SK-N-SH treated with all-trans-retinoic acid at 6 μM for 48 hours (cell line): ENCODE measurements around the gene FBXO48.

Source experiments
- ATAC-seq: fragments of 200-7000 bp; cut with Tn5 transposase; 3 replicates; pipeline ENCODE4 v1.9.1; 2020; ENCODE audit warnings: mild to moderate bottlenecking, moderate library complexity
- BACH2 ChIP-seq: fragments of 250-450 bp; sonication (Bioruptor Pico); IDR thresholded peaks from 2 replicates; pipeline ENCODE4 v1.9.0; 2021; ENCODE audit warnings: mild to moderate bottlenecking, borderline replicate concordance
- CREB5 ChIP-seq: fragments of 250-450 bp; sonication (Bioruptor Pico); IDR thresholded peaks from 2 replicates; pipeline ENCODE4 v1.5.1; 2020; ENCODE audit warnings: low read depth, mild to moderate bottlenecking, moderate library complexity
- CSDC2 ChIP-seq: fragments of 250-450 bp; sonication (Bioruptor Pico); IDR thresholded peaks from 2 replicates; pipeline ENCODE4 v1.5.0; 2020; ENCODE audit warnings: mild to moderate bottlenecking, moderate library complexity
- CSRNP3 ChIP-seq: fragments of 250-450 bp; sonication (Bioruptor Pico); IDR thresholded peaks from 2 replicates; pipeline ENCODE4 v1.5.1; 2021; ENCODE audit warnings: mild to moderate bottlenecking, moderate library complexity
- ESRRG ChIP-seq: fragments of 250-450 bp; sonication (Bioruptor Pico); IDR thresholded peaks from 2 replicates; pipeline ENCODE4 v1.6.1; 2021; ENCODE audit warnings: mild to moderate bottlenecking
- GLIS3 ChIP-seq: fragments of 250-450 bp; sonication (Bioruptor Pico); IDR thresholded peaks from 2 replicates; pipeline ENCODE4 v1.5.0; 2020; ENCODE audit warnings: mild to moderate bottlenecking, moderate library complexity
- ISL1 ChIP-seq: fragments of 250-450 bp; sonication (Bioruptor Pico); IDR thresholded peaks from 2 replicates; pipeline ENCODE4 v2.1.2; 2022; ENCODE audit warnings: mild to moderate bottlenecking, moderate library complexity
- OSR1 ChIP-seq: fragments of 250-450 bp; sonication (Bioruptor Pico); IDR thresholded peaks from 2 replicates; pipeline ENCODE4 v1.8.0; 2022; ENCODE audit warnings: moderate library complexity, mild to moderate bottlenecking, inconsistent platforms
- PATZ1 ChIP-seq: fragments of 250-450 bp; sonication (Bioruptor Pico); IDR thresholded peaks from 2 replicates; pipeline ENCODE4 v1.8.0; 2020; ENCODE audit warnings: mild to moderate bottlenecking, moderate library complexity, borderline replicate concordance
- PPARA ChIP-seq: fragments of 250-450 bp; sonication (Bioruptor Pico); IDR thresholded peaks from 2 replicates; pipeline ENCODE4 v1.5.0; 2020; ENCODE audit warnings: mild to moderate bottlenecking, borderline replicate concordance
- RARB ChIP-seq: fragments of 250-450 bp; sonication (Bioruptor Pico); IDR thresholded peaks from 2 replicates; pipeline ENCODE4 v1.8.0; 2021; ENCODE audit warnings: mild to moderate bottlenecking, moderate library complexity
- SNAI2 ChIP-seq: fragments of 250-450 bp; sonication (Bioruptor Pico); IDR thresholded peaks from 2 replicates; pipeline ENCODE4 v1.5.0; 2020; ENCODE audit warnings: mild to moderate bottlenecking, moderate library complexity
- TCF4 ChIP-seq: fragments of 250-450 bp; sonication (Bioruptor Pico); IDR thresholded peaks from 2 replicates; pipeline ENCODE4 v1.8.0; 2021; ENCODE audit warnings: mild to moderate bottlenecking, moderate library complexity, borderline replicate concordance
- TOX ChIP-seq: fragments of 250-450 bp; sonication (Bioruptor Pico); IDR thresholded peaks from 2 replicates; pipeline ENCODE4 v1.8.0; 2021; ENCODE audit warnings: mild to moderate bottlenecking, moderate library complexity, borderline replicate concordance
- TSHZ2 ChIP-seq: fragments of 250-450 bp; sonication (Bioruptor Pico); IDR thresholded peaks from 2 replicates; pipeline ENCODE4 v1.5.0; 2020; ENCODE audit warnings: mild to moderate bottlenecking, moderate library complexity
- ZC3H10 ChIP-seq: fragments of 250-450 bp; sonication (Bioruptor Pico); IDR thresholded peaks from 2 replicates; pipeline ENCODE4 v1.5.1; 2021; ENCODE audit warnings: mild to moderate bottlenecking, moderate library complexity
- ZFP3 ChIP-seq: fragments of 250-450 bp; sonication (Bioruptor Pico); IDR thresholded peaks from 2 replicates; pipeline ENCODE4 v1.5.0; 2020; ENCODE audit warnings: mild to moderate bottlenecking, moderate library complexity
- ZFP30 ChIP-seq: fragments of 450-650 bp; formaldehyde crosslinking; IDR thresholded peaks from 2 replicates; pipeline ENCODE4 v1.5.0; 2022; ENCODE audit warnings: mild to moderate bottlenecking, moderate library complexity
- ZNF565 ChIP-seq: fragments of 450-650 bp; formaldehyde crosslinking; conservative IDR thresholded peaks from 2 replicates; pipeline ENCODE4 v1.5.0; 2020; ENCODE audit warnings: low read depth, mild to moderate bottlenecking, moderate library complexity
- ZNF70 ChIP-seq: fragments of 450-650 bp; formaldehyde crosslinking; IDR thresholded peaks from 2 replicates; pipeline ENCODE4 v1.5.0; 2020; ENCODE audit warnings: mild to moderate bottlenecking, moderate library complexity
- ZNF8 ChIP-seq: fragments of 450-650 bp; formaldehyde crosslinking; IDR thresholded peaks from 2 replicates; pipeline ENCODE4 v1.5.0; 2020; ENCODE audit warnings: mild to moderate bottlenecking, moderate library complexity
- TF ChIP-seq, protein P1 (sequence below): fragments of 250-450 bp; sonication (Bioruptor Pico); IDR thresholded peaks from 2 replicates; pipeline ENCODE4 v1.8.0; 2021; ENCODE audit warnings: low read depth, mild to moderate bottlenecking, moderate library complexity, borderline replicate concordance

Gene FBXO48

DNA sequence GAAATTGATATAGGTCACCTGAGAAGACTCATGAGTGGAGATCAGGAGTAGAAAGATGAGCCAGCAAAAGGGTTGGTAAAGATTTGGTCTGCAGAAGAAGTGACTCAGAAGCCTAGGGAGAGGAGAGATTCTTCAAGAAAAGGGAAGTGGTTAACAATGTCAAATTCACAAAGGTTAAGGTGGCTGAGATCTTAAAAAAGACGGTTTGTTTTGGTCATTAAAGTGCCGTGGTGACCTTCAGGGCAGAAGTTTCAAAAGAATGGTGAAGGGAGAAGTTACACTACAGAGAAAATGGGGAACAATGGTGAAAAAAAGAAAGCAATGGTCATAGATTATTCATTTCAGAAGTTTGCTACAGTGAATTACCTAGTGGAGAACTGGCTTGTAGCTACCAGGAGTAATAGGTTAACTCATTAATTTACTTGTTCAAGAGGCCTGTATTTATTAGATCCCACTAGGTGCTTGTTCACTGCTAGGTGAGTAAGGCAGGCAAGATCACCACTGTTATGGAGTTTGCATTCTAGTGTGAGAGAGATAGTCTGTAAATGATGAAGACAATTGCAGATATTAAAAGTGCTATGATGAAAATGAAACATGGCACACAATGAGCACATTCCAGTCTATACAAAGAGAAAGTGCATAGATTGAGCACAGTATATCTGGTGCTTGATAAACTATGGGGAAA is 43.0 kb downstream of the FBXO48 start:
- no peak for ATAC-seq

GRCh38 chr2:68420254-68420910 is 46.7 kb downstream of the FBXO48 start:
- no peak for TF ChIP-seq ZFP30 (CRISPR knock-in tag)
- no peak for TF ChIP-seq TOX (CRISPR knock-in tag)
- no peak for TF ChIP-seq CSDC2 (CRISPR knock-in tag)
- TF ChIP-seq SNAI2 (CRISPR knock-in tag) = no peak
- no peak for TF ChIP-seq PPARA (CRISPR knock-in tag)
- no peak for TF ChIP-seq RARB (CRISPR knock-in tag)
- TF ChIP-seq OSR1 (CRISPR knock-in tag) = no peak
- no peak for TF ChIP-seq ISL1 (CRISPR knock-in tag)
- TF ChIP-seq ZNF8 (CRISPR knock-in tag) = no peak
- no peak for TF ChIP-seq ZFP3 (CRISPR knock-in tag)
- no peak for TF ChIP-seq ZNF565
- TF ChIP-seq TSHZ2 = no peak
- TF ChIP-seq, protein P1, sequence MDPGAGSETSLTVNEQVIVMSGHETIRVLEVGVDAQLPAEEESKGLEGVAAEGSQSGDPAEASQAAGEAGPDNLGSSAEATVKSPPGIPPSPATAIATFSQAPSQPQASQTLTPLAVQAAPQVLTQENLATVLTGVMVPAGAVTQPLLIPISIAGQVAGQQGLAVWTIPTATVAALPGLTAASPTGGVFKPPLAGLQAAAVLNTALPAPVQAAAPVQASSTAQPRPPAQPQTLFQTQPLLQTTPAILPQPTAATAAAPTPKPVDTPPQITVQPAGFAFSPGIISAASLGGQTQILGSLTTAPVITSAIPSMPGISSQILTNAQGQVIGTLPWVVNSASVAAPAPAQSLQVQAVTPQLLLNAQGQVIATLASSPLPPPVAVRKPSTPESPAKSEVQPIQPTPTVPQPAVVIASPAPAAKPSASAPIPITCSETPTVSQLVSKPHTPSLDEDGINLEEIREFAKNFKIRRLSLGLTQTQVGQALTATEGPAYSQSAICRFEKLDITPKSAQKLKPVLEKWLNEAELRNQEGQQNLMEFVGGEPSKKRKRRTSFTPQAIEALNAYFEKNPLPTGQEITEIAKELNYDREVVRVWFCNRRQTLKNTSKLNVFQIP (CRISPR knock-in tag) = no peak
- TF ChIP-seq TCF4 (CRISPR knock-in tag) = no peak
- TF ChIP-seq PATZ1 (CRISPR knock-in tag) = no peak
- no peak for TF ChIP-seq ZNF70
- ATAC-seq = no peak

More for the DNA sequence above, 43.0 kb downstream of the FBXO48 start:
- TF ChIP-seq ZC3H10 (CRISPR knock-in tag) = no peak
- no peak for TF ChIP-seq ESRRG (CRISPR knock-in tag)
- no peak for TF ChIP-seq BACH2 (CRISPR knock-in tag)
- no peak for TF ChIP-seq ZNF8 (CRISPR knock-in tag)

DNA sequence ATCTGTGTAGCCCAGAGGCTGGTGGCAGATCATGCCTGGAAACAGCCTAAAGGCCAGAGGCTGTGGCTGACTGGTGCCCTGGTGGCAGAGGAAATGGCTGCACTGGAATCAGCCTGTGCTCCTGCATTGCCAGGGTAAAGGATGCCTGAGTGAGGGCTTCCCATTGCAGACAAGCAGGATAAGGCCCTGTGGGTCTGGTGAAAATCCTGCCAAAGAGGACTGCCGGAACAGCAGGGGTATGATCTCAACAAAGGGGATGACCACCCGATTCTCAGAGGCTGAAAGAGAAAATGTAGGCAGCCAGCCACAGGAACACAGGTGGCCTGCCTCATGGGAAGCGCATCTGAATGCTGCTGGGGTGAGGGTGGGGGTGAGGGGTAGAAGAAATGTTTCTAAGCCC is 48.2 kb downstream of the FBXO48 start:
- no peak for ATAC-seq
- TF ChIP-seq ZC3H10 (CRISPR knock-in tag) (no peak), ESRRG (CRISPR knock-in tag) (no peak), PATZ1 (CRISPR knock-in tag) (no peak), GLIS3 (CRISPR knock-in tag) (no peak), TSHZ2 (no peak), ISL1 (CRISPR knock-in tag) (no peak), RARB (CRISPR knock-in tag) (no peak), CREB5 (CRISPR knock-in tag) (no peak), CSRNP3 (no peak), SNAI2 (CRISPR knock-in tag) (no peak)
